ENCODE measurements around the gene BTBD9.

The BTBD9 gene

DNA sequence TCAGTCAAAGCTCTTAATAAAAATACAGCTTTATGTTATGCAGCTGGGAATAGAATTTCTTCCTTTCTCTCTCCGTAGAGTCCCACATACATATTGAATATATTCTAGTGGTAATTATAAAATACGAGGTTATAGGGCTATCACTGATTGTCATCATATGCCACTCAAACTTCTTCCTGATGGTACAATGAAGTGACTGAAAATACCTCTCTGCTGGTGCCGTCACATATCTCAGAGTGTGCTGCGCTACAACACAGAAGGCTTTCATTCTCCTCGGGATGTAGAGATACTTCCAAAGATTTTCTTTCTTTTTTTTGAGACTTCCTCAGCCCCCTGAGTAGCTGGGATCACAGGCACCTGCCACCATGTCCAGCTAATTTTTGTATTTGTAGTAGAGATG is 249.9 kb downstream of the BTBD9 start:
- Histone ChIP-seq H3K27me3 (replicated peaks; ENCODE audit: control insufficient read depth, insufficient read depth, low read length) (no peaks in the 10 kb centered on the region), H3K4me3 (replicated peaks; ENCODE audit: low read depth, low read length) (no peak overlapping the region), H3K36me3 (ENCODE audit: control insufficient read depth, insufficient read depth, low read length) (no peaks in the 10 kb centered on the region)
- TF ChIP-seq, protein P1, sequence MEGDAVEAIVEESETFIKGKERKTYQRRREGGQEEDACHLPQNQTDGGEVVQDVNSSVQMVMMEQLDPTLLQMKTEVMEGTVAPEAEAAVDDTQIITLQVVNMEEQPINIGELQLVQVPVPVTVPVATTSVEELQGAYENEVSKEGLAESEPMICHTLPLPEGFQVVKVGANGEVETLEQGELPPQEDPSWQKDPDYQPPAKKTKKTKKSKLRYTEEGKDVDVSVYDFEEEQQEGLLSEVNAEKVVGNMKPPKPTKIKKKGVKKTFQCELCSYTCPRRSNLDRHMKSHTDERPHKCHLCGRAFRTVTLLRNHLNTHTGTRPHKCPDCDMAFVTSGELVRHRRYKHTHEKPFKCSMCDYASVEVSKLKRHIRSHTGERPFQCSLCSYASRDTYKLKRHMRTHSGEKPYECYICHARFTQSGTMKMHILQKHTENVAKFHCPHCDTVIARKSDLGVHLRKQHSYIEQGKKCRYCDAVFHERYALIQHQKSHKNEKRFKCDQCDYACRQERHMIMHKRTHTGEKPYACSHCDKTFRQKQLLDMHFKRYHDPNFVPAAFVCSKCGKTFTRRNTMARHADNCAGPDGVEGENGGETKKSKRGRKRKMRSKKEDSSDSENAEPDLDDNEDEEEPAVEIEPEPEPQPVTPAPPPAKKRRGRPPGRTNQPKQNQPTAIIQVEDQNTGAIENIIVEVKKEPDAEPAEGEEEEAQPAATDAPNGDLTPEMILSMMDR (IDR thresholded peaks at IDR 0.05; ENCODE audit: insufficient read depth, low read length, poor library complexity, severe bottlenecking), result no peak
- no peak for DNase-seq (ENCODE audit: extremely low read depth, insufficient read length)

DNA sequence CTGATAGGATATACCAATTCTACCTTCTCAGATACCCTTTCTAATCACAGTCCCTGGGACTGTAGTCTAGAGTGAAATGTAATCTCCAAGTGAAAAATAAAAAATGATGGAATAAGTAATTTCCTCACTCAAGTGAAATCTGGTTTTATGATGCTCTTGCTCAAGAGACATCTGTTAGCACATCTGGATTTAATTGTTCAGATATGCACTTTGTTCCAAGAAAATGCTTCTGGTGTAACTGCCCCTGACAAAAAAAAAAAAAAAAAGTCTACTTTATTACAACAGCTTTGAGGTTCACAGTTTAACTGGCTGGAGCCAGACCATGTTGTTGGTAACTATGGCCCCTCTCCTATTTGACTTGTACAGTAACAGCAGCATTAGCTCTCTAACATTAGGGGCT is 251.8 kb downstream of the BTBD9 start:
- Histone ChIP-seq H3K27me3 (replicated peaks; ENCODE audit: control insufficient read depth, insufficient read depth, low read length) (no peaks in the 10 kb centered on the region), H3K4me3 (replicated peaks; ENCODE audit: low read depth, low read length) (no peak overlapping the region), H3K36me3 (ENCODE audit: control insufficient read depth, insufficient read depth, low read length) (no peaks in the 10 kb centered on the region)
- TF ChIP-seq, protein P1 (IDR thresholded peaks at IDR 0.05; ENCODE audit: insufficient read depth, low read length, poor library complexity, severe bottlenecking), result no peak
- no peak for DNase-seq (ENCODE audit: extremely low read depth, insufficient read length)

DNA sequence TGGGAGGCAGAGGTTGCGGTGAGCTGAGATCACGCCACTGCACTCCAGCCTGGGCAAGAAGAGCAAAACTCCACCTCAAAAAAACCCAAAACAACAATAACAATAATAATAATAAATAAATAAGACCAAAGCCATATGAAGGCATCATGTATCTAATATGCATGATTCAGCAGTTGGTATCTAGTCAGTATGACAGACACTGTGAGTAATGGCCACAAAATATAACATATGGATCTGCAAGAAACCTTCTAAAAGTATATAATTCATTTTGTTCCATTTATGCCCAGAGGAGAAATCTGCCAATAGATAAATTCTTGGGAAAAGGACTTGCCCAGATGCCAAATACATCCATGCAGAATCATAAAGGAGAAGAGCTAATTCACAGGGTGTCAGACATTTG is 252.3 kb downstream of the BTBD9 start:
- Histone ChIP-seq H3K27me3 (replicated peaks; ENCODE audit: control insufficient read depth, insufficient read depth, low read length) (no peaks in the 10 kb centered on the region), H3K36me3 (ENCODE audit: control insufficient read depth, insufficient read depth, low read length) (no peaks in the 10 kb centered on the region), H3K4me3 (replicated peaks; ENCODE audit: low read depth, low read length) (no peak overlapping the region)
- no peak for DNase-seq (ENCODE audit: extremely low read depth, insufficient read length)
- TF ChIP-seq, protein P1 (IDR thresholded peaks at IDR 0.05; ENCODE audit: insufficient read depth, low read length, poor library complexity, severe bottlenecking), result no peak

DNA sequence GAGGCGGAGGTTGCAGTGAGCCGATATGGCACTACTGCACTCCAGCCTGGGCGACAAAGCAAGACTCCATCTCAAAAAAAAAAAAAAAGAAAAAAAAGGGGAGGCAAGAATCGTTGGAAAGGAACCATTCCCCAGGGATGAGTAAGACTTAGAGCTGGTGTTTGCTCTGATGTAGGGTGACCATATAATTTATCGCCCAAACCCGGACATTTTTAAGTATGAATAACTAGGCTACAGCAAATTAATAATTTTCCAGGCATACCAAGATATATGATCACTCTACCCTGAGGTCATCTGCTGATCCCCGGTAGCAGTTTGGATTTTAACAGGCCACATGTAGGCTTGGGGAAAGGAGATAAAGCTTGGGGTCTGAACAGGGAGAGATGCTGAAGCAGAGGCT is 260.9 kb downstream of the BTBD9 start:
- DNase-seq (ENCODE audit: extremely low read depth, insufficient read length), result no peak
- Histone ChIP-seq H3K27me3 (replicated peaks; ENCODE audit: control insufficient read depth, insufficient read depth, low read length) (no peaks in the 10 kb centered on the region), H3K4me3 (replicated peaks; ENCODE audit: low read depth, low read length) (no peak overlapping the region), H3K36me3 (ENCODE audit: control insufficient read depth, insufficient read depth, low read length) (no peaks in the 10 kb centered on the region)
- TF ChIP-seq, protein P1 (IDR thresholded peaks at IDR 0.05; ENCODE audit: insufficient read depth, low read length, poor library complexity, severe bottlenecking), result no peak

DNA sequence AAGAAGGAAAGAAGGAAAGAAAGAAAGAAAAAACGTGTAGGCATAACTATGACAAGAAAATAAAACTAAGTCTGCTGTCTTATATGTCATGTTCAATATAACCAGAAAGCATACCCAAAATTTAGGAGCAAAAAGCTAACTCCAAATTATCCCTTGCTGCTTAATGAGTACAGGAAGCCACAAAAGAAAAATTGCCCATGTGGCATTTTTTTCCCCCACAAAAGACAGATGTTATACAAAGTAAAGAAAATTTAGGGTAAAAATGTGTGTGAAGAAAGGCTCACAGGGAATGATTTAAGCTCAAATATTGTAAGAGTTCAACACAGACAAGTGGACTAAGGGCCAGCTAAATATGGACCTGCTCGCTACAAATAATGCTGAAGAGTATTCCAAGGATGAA is 263.8 kb downstream of the BTBD9 start:
- H3K4me3 ChIP-seq (replicated peaks; ENCODE audit: low read depth, low read length), result no peak overlapping the region
- TF ChIP-seq, protein P1 (IDR thresholded peaks at IDR 0.05; ENCODE audit: insufficient read depth, low read length, poor library complexity, severe bottlenecking), result no peak
- no peaks in the 10 kb centered on the region for H3K36me3 ChIP-seq (ENCODE audit: control insufficient read depth, insufficient read depth, low read length)
- no peak for DNase-seq (ENCODE audit: extremely low read depth, insufficient read length)
- no peaks in the 10 kb centered on the region for H3K27me3 ChIP-seq (replicated peaks; ENCODE audit: control insufficient read depth, insufficient read depth, low read length)

DNA sequence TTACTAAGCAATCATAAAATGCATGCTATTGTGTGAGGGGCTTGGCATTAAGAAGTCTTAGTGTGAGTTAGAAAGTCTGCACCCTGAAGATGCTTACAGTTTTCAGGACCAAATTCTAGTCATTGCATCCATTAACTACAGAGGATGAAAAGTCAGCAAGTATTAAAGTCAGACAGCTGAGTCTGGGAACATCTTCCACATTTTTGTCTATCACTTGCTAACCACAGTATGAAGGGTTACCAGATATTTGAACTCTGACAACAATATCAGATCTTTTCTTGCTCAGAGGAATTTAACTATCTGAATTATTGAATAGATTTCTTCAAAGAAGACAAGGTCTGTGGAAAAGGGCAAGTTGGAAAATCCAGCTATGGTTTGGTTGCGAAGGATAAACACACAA is 264.4 kb downstream of the BTBD9 start:
- Histone ChIP-seq H3K27me3 (replicated peaks; ENCODE audit: control insufficient read depth, insufficient read depth, low read length) (no peaks in the 10 kb centered on the region), H3K36me3 (ENCODE audit: control insufficient read depth, insufficient read depth, low read length) (no peaks in the 10 kb centered on the region), H3K4me3 (replicated peaks; ENCODE audit: low read depth, low read length) (no peak overlapping the region)
- TF ChIP-seq, protein P1 (IDR thresholded peaks at IDR 0.05; ENCODE audit: insufficient read depth, low read length, poor library complexity, severe bottlenecking), result no peak
- DNase-seq (ENCODE audit: extremely low read depth, insufficient read length), result no peak

Data from GM06990 (cell line).